HFF-Myc (cell line): ENCODE measurements around the gene CLDN20.

ENCODE experiments used
- DNase-seq: peaks from one replicate; pipeline ENCODE4 v3.0.0-alpha.2; 2011; ENCODE audit warnings: low read depth; ENCODE audit errors: extremely low read depth
- H3K4me3 ChIP-seq: replicated peaks from 2 replicates; pipeline ENCODE4 v1.5.1; 2011; ENCODE audit warnings: low read depth, mild to moderate bottlenecking, control low read depth, low read length
- TF ChIP-seq, protein P1 (sequence below): IDR thresholded peaks from 2 replicates; pipeline ENCODE4 v1.5.1; 2012; ENCODE audit warnings: mild to moderate bottlenecking, low read depth, low read length, control low read depth; ENCODE audit errors: missing control alignments

The CLDN20 gene

DNA sequence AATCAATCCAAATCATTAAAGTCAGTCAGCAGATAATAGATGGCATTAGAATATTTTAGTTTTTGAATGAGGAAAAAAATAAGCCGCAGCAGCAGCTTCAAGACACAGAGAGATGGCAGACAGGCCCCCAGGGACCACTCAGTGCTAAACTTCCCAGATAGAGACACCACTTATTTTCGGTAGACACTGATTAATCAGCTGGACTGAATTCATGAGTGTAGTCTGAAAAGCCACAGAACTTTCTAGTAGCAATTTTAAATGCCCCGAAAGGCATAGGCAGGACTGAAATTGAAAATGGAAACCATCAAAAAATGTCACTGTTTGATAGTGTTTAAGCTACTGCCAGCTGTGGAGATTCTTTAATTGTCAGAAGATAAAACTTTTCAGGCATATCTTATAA lies 3.1 kb upstream of the CLDN20 start:
- H3K4me3 ChIP-seq, result no peak overlapping the region
- DNase-seq, result no peak
- TF ChIP-seq, protein P1, sequence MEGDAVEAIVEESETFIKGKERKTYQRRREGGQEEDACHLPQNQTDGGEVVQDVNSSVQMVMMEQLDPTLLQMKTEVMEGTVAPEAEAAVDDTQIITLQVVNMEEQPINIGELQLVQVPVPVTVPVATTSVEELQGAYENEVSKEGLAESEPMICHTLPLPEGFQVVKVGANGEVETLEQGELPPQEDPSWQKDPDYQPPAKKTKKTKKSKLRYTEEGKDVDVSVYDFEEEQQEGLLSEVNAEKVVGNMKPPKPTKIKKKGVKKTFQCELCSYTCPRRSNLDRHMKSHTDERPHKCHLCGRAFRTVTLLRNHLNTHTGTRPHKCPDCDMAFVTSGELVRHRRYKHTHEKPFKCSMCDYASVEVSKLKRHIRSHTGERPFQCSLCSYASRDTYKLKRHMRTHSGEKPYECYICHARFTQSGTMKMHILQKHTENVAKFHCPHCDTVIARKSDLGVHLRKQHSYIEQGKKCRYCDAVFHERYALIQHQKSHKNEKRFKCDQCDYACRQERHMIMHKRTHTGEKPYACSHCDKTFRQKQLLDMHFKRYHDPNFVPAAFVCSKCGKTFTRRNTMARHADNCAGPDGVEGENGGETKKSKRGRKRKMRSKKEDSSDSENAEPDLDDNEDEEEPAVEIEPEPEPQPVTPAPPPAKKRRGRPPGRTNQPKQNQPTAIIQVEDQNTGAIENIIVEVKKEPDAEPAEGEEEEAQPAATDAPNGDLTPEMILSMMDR, result no peak

DNA sequence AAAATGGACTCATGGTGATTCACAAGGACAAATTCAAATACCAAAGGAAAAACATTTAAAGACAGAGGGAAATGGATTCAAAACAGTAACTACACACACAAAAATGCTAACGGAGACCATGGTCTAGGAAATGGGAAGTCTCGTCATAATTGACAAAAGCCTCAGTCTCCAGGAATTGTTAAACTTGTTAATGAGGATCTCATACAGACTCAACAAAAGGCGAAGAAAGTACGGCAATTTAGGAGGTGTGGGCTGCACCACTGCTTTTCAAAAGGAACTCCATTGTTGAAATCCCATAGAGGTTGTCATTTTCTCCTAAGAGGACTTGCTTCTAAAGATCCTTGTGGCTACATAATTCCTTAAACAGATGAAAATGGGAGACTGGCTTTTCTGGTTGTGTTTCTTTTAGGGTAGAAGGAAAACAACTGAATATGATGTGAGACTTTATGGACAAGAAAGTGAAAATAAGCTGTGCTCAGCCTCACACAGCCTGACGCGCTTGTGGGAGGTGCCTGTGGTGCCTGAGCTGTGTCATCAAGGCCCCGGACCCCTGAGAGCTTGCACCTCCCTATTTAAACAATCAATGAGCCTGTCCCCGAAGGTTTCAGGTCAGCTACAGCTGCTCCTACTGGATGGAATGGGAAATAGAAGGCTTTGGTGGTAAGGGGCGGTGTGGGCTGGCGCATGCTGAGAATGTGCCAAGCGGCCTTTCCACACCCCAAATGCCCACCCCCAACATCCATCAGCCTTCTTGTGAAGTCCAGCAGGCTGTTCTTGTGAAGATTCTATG lies 2.5 kb upstream of the CLDN20 start:
- TF ChIP-seq, protein P1, result peak; percentile 3
- no peak overlapping the region for H3K4me3 ChIP-seq
- no peak for DNase-seq

DNA sequence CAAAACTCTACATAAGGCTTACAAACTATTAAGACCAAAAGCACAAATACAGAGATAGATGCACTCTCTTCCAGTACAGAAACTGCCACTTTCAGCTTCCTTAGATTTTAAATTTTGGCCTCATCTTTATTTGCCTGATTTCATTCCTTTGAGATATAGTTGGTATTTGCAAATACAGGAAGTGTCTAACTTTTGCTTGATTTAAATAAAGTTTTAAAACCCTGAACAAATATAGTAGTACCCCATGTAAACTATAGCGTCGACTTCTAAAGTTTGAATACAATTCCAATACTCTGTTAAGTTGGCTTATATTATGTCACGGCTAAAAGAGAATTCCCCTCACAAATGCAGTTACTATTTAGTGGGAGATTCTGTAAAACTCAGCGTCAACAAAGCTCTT lies 1.2 kb upstream of the CLDN20 start:
- TF ChIP-seq, protein P1, result no peak
- no peak for DNase-seq
- no peak overlapping the region for H3K4me3 ChIP-seq

DNA sequence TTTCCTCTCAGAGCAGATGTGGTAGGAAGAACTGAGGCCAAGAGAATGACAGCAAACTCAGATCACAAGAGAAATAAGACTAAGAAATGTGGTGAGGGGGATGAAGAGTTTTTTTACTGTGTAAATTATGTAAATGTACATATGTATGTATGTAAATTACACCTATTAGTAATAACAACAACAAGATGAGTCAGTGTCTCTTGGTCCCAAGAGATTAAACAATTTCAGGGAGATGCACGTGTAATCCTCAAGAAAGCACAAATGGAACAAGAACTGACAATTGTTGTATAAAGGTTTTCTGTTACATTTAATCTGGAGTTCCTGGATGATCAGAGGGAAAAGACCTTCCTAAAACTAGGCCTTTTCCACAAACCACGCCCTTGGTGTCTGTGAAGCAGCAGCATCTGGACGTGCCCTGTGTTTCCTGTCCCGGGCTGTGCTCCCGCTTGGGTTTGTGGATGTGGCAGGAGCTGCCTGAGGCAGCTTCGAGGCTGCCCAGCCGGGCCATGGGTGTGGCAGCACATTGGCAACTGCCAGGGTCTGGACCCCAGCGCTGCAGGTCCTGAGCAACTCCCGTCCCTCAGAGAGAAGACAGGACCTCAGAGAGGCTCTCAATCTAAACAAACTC lies 994 bp downstream of the CLDN20 start:
- TF ChIP-seq, protein P1, result no peak
- peak; percentile 53 for DNase-seq
- H3K4me3 ChIP-seq, result no peak overlapping the region

DNA sequence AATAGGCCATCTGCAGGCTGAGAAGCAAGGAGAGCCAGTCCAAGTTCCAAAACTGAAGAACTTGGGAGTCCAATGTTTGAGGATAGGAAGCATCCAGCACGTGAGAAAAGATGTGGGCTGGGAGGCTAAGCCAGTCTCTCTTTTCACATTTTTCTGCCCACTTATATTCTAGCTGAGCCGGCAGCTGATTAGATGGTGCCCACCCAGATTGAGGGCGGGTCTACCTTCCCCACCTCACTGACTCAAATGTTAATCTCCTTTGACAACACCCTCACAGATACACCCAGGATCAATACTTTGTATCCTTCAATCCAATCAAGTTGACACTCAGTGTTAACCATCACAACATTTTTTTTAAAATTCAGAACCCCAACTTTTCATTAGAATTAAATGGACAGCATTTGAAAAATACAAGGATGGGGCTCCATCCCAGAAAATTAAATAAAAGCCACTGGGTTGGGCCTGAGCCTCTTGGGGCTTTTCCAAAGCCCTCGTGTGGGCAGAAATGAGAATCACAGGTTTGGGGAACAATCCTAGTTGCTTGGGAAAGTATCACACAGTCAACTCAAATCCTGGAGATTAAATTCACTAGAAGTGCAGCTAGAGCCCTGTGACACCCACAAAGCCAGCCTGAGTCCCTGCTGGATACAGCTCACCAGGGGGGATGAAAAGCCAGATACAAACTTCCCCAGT lies 2.2 kb downstream of the CLDN20 start:
- H3K4me3 ChIP-seq, result no peak overlapping the region
- TF ChIP-seq, protein P1, result peak; percentile 20
- no peak for DNase-seq

DNA sequence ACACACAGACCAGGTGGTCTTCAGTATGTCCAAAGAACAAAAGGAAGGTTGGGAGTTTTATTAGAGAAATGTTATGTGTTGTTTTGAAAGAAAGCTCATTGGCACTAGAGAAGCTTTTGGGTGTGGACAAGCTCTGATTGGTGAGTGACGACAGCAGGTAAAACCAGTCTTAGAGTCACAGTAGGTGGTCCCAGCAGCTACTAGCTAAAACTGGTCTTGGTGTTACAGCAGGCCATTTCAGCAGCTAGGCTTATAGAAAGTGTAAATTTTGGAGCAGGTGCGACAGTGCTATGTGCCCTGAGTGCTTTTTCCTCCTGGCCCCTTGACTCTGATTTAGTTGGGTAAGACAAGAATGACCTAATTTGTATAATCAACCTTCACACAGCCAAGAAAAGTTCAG lies 3.6 kb downstream of the CLDN20 start:
- no peak overlapping the region for H3K4me3 ChIP-seq
- DNase-seq, result no peak
- TF ChIP-seq, protein P1, result no peak
